Dermis blood vessel endothelial cell (primary cell): ENCODE measurements around the gene STUB1. TPM values are rescaled to one million over a fixed set of nuclear protein-coding genes. Genes with fewer than 3 reads are reported as not detected.
"Not testable (repeated sequence)": the region's sequence is repeated elsewhere in the genome, so short reads cannot be mapped to it uniquely, and the experiment has no call there.

Source experiments
- DNase-seq: peaks from one replicate; pipeline ENCODE4 v3.0.0; 2010
- total RNA-seq: library from RNA; depleted of rRNA; stranded (reverse); fragments of >200 nt; gene quantifications from 2 replicates; pipeline ENCODE4 v1.2.3, GENCODE V29; 2014

STUB1 gene
- total RNA-seq, 1 donor from 2014 or later: 94.1 TPM

DNA sequence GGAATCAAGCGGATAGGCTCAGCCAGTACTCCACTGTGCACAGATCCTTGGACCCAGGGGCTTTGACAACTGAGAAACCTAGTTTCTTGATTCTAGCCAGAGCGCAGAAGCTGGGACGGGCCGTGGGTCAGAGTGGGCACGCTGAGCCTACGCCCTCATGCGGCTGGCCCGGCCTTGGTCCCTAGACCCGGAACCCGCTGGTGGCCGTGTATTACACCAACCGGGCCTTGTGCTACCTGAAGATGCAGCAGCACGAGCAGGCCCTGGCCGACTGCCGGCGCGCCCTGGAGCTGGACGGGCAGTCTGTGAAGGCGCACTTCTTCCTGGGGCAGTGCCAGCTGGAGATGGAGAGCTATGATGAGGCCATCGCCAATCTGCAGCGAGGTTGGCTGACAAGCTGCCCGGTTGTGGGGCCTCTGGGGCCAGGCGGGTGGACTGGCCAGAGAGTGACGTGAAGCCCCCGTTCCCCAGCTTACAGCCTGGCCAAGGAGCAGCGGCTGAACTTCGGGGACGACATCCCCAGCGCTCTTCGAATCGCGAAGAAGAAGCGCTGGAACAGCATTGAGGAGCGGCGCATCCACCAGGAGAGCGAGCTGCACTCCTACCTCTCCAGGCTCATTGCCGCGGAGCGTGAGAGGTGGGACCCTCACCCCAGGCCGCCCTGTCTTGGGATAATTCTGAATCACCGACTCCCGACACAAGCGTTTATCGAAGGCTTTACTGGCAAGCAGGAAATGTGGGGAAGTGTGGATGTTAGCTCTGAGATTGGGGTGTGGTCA is 946 bp downstream of the STUB1 start:
- DNase-seq: peak; percentile 55

DNA sequence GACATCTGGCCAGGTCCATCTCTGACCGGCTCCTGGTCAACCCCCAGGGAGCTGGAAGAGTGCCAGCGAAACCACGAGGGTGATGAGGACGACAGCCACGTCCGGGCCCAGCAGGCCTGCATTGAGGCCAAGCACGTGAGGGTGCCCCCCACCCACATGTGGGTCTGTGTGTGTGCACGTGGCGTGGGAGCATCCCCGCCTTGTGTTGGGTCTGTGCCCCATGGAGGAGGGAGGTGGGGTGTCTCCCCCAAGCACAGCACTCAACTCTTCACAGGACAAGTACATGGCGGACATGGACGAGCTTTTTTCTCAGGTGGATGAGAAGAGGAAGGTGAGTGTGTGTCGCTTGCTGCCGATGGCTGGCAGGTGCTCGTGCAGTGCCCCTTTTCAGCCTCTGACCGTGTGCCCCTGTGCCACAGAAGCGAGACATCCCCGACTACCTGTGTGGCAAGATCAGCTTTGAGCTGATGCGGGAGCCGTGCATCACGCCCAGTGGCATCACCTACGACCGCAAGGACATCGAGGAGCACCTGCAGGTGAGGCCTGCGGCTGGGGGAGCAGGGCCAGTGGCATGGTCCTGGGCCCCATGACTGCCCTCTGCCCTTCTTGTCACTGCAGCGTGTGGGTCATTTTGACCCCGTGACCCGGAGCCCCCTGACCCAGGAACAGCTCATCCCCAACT is 1.7 kb downstream of the STUB1 start:
- DNase-seq: no peak

DNA sequence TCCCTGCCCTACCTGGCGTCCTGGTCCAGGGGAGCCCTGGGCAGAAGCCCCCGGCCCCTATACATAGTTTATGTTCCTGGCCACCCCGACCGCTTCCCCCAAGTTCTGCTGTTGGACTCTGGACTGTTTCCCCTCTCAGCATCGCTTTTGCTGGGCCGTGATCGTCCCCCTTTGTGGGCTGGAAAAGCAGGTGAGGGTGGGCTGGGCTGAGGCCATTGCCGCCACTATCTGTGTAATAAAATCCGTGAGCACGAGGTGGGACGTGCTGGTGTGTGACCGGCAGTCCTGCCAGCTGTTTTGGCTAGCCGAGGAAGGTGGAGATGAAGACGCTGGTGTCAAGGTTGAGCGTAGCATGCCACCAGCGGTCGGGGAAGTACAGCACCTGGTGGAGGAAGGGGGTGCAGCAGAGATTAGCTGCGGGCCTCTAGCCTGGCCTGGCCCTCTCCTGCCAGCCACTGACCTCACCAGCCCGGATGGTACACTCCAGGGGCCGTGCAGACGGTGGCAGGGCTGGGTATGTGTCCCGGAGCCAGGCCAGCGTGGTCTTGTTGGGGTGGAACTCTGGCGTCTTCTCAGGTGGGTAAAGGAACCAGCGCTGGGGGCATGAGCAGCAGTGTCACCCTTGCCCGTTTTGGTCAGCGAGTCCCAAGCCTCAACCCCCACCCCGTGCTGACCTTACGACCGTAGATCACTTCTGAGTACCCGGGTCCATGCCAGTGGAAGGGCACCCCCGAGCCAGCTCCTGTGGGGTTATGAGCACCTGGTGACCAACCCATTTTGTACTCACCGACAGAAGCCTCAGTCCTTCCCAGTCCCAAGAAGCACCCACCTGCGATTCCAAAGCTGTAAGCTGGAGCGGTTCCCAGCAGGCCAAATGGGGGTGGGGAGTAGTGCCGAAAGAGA is 2.5 kb downstream of the STUB1 start:
- DNase-seq: no peak

DNA sequence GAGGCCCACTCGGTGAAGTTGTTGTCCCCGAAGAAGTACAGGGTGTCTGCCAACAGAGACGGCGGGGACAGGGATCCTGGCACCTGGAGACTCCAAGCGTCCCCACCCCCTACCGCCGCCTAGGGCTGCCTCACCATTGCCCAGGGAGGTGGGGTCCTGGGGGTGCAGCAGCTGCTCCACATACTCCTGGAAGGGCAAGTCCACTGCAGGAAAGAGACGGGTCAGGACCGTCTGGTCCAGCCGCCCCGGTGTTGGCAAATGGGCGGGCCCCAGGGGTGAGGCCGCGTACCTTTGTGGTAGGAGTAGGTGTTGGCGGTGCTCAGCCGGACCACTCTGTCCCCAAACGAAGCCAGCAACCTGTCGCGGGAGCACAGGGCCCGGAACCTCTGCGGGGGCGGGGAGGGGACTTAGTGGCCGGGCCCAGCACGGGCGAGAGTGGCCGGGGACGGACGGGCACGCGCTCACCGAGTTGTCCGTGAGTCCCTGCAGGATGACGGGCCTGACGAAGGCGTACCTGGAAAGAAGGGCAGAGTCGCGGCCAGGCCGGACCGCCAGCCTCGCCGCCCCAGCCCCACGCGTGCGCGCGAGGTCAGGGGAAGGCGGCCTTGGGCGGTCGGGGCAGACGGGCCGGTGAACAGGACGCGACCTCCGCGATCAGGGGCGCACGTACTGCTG is 3.3 kb downstream of the STUB1 start:
- DNase-seq: no peak

DNA sequence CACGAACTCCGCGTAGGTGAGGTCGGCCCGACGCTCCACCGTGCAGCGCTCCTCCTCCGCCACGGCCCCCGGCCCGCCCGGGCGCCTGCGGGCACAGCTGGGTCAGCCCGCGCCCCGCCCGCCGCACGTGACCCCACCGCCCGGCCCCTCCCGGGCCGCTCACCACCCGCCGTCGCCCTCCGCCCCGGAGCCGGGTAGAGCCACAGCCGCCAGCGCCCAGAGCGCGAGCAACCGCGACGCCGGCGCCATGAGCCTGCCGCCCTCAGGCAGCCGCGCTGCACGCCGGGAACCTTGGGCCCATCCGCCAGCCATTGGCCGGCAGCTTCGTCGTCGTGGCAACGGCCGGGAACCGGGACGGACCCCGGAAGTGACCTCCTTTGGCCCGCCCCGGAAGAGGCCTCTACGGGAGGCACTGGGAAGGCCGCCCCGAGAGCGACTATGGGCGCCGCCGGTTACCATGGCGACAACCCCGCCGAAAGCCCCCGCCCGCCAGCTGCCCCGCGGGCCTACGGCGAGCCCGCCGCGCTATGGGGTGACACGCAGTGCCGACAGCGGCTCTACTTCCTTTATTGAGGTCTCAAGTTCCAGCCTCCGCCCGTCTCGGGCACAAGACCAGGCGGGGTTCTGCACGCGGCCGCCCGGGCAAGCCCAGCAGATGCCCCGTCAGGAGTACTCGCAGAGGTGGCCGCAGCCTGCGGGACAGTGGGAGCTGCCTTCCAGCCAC is 4.0 kb downstream of the STUB1 start, which contains the start of gene JMJD8:
Gene JMJD8, minus strand, starts transcription at position 264 of the 724 bp plus-strand sequence. Its CDS starts 15 bp downstream, at position 249.
- DNase-seq: peak; percentile 93

DNA sequence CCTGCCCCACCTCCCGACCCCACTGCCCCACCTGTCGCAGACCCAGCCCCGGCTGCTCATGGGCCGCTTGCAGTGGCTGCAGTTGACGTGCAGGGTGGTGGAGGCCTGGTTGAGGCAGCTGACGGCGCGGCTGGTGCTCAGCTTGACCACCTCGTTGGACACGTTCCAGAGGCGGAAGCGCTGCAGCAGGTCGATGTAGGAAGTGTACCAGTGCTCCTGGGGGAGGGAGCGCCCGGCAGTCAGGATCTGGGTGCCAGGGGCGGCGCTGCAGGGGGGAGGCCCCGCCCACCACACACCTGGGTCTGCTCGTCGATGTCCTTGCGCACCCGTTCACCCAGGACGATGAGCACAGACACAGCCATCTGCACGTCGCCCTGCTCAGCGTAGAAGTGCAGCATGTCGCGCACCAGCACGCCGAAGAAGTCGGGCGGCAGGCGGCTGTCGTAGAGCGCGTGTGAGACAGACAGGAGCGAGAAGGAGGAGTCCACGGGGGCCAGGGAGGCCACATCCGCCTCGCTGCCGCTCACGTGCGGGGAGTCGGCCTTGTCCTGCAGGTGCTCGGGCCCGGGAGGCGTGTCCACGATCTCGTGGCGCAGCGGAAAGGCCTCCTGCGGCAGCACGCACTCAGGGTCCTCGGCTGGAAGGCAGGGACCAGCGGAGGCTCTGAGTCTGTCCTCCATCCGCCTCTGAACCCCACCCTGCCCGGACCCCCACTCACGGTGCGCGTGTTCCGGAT is 4.9 kb downstream of the STUB1 start:
- no peak for DNase-seq

DNA sequence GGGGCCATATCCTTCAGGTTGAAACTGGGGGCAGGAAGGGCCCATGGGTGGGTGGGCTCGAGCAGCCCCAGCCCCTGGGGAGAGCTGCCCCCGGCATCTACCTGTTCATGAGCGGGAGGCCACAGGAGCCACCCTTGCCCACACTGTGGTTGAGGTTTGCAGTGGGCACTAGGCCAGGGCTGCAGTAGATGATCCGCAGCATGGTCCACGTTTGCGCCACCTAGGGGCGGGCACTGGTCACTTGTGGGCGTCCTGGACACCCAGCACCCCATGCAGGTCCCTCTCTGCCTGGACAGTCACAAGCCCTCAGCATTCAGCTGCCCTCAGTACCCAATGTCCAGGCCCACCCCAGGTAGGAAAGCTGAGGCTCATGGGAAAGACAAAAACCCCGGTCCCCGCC is 5.8 kb downstream of the STUB1 start:
- peak; percentile 76 for DNase-seq

DNA sequence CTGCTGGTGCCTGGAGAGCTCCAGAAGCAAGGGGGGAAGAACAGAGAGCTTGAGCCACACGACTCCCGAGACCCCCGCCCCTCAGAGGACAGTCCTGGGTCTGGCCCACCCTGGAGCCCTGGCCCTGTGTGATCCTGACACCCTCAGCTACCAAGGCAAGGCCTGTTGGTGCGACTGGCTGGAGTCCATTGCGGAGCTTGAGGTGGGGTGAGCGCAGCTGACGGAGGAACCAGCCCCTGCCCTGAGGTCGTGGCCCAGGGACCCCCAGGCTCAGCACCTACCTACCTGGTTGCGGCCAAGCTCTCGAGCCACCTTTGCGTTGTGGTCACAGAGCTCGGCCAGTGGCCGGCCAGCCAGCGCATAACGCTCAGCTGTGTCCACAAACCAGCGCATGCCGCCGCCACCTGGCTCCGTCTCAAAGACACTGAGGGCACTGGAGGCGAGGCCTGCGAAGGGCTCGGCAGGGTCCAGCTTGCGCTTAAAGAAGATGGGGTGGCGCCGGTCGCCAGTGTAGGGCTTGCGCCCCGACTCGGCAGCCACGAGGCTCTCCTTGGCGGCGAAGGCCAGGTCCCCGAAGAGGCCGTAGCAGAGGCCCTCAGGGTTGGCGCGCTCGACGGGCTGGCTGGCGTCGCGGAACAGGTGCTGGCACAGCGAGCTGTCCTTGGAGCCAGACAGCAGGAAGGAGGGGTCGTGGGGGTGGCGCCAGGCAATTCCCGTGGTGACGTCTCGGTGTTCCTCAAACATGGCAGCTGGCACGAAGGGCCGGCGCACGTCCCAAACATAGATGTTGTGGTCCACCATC is 6.5 kb downstream of the STUB1 start:
- no peak for DNase-seq

DNA sequence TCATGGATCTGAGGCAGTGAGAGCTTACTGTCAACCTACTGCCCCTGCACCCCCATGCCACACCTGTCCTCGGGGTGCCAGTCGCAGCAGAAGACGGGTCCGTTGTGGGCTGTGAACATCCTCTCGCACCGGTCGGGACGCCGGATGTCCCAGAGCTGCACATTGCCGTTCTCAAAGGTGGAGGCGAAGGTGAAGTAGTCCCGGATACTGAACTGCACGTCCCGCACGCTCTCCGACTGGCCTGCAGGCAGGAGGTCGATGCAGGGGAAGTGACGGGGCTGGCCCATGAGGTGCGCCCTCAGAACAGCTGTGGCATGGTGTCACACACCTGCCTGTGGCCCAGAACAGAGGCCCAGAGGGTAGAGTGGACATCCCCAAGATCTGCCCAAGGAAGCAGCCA is 7.3 kb downstream of the STUB1 start:
- no peak for DNase-seq

DNA sequence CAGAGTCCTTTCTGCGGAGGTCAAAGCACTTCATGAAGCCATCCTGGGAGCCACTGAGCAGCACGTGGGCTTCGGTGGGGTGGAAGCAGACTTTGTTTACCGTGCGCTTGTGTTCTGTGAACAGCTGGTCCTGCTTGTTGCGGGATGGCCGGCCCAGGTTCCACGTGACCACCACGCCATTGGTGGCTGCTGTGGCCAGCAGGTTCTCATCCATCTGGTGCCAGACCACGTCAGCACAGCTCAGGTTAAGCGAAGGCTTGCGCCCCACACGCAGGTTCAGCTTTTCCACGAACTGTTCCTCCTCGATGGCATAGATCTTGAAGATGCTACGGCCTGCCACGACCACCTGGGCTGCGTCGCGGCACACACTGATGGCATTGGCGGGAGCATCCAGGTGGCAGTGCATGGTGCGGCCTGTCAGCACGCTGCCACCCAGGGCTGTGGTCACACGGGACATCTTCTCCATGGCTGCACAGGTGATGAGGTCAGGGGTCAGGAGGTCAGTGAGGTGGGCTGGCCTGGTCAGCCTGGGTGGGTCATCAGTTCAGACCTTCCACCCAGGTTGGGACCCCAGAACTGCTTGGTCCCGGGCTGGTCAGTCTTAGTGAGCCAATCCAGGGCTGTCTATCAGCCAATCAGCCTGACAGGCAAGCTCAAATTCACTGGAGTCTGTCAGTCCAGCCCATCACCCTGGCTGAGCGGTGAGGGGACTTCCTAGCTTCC is 9.1 kb downstream of the STUB1 start:
- DNase-seq: no peak

DNA sequence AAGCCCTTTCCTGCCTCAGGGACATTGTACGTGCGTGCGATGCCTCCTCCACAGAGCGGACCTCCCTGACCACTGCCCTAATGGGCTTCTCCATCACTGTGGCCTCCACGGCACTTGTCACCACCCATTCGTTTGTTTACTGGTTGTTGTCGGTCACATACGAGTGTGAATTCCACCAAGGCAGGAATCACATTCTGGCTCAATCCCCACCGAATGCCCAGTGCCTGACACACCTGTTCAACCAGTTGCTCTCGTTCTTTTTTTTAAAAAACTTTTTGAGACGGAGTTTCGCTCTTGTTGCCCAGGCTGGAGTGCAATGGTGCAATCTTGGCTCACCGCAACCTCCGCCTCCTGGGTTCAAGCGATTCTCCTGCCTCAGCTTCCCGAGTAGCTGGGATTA is 11.0 kb downstream of the STUB1 start:
- not testable (repeated sequence) for DNase-seq

DNA sequence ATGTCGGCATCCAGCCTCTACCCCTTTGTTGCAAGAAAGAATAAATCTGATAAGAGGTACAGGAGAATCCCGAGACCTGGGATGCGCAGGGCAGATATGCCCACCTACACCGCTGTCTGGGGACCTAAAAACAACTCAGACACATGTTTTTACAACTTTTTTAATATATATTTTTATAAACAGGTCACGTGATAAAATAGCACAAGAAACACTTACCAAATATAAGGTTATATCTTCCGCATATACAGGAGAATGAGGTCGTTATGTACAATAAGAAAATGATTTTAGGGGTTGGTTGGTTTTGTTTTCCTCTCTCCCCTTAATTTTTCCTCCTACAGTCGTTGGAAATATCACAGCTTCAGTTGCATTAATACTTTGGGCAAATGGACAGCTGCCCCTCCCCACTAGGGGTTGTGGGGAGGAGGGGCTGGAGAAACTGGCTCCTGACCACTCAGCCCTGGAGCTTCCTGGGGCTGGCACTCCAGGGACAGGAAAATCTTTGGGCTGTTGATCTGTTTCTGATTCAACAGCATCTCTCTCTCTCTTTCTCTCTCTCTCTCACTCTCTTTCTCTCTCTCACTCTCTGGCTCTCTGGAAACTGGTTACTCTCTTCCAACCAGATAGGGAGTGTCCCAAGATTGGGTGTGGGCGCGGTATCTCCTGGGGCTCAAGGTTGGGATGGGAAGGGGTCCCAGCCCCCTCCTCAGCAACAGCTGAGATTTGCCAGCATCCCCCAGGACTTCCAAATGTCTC is 12.3 kb downstream of the STUB1 start:
- DNase-seq: no peak

DNA sequence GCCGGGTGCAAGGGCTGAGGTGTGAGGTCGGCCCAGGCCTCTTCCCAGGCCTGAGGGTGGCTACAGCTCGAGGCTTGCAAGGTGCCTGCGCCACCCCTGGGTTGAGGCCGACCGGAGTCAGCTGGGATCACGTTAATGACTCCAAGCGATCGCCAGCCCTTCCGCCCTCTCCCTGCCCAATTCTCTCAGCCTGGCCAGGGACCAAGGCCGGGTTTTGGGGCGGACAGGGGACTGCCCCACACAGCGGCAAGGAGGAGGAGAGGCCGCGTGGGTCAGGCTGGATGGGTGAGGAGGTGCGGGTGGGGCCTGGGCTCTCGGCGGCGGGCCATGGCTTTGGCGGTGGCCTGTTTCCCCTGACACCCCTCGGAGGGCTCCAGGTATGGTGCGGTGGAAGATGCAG is 13.2 kb downstream of the STUB1 start:
- no peak for DNase-seq

DNA sequence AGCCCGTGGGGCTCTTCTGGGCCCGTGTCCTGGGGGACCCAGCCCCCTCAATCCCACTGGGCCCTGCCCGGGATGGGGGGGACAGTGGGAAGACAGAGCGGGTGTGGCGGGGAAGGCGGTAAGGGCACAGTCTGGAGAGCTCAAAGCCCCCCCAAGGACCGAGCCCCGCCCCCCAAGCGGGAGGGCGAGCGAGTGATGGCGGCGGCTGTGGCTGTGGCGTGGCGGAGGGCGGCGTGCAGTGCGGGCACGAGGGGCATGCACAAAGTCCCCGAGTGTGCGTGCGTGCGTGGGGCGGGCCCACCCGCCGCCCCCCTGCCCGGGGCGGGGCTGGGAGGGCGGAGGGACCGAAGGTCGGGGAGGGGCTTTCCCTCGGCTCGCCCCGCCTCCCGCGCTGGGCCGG is 13.6 kb downstream of the STUB1 start:
- no peak for DNase-seq

DNA sequence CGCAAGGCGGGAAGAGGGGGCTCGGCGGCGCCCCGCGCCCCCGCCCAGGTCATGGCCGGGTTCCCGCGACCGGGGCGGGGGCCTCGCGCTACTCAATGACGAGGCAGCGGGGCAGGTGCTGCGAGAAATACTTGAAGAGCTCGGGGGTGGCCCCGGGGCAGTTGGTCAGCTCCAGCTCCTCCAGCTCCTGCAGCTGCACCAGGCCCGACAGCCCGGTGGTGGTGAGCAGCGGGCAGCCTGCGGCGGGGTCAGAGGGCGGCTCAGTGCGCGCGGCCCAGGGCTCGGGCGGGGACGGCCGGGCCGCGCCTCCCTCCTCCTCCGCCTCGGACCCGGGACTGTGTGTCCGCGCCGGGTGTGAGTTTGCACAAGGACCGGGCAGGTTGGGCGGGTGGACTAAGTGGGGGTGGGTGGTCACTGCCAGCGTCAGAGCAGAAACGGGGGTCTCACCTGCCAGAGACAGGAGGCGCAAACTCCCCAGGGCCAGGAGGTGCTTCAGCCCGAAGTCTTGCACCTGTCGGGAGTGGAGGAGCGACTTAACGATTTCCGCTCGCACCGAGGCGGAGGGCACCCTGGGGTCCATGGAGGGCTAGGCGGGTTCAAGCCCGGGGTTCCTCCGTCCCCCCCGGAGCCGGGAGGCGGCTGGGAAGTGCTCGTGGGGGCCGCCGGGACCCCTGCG is 14.1 kb downstream of the STUB1 start:
- no peak for DNase-seq

DNA sequence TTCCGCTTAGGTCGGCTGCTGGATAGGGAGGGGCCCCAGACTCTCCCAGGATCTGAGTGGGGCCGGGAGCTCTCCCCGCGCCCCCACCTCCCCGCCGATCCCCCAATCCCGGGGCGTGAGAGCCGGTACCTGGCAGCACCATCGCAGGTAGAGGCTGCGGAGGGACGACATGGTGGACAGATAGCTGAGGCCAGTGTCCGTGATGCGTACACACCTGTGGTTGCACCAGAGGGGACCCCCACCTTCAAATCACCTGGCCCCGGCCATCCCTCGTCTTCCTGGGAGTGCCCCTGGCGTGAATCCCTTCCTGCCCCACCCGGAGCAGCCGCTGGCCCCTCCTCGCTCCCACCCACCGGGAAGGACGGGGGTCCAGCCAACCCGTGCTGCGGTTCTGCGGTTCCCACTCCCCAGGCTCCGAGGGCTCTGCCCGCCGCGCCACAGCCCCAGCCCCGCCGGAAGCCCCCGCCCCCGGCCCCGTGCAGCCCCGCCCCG is 14.7 kb downstream of the STUB1 start:
- no peak for DNase-seq

DNA sequence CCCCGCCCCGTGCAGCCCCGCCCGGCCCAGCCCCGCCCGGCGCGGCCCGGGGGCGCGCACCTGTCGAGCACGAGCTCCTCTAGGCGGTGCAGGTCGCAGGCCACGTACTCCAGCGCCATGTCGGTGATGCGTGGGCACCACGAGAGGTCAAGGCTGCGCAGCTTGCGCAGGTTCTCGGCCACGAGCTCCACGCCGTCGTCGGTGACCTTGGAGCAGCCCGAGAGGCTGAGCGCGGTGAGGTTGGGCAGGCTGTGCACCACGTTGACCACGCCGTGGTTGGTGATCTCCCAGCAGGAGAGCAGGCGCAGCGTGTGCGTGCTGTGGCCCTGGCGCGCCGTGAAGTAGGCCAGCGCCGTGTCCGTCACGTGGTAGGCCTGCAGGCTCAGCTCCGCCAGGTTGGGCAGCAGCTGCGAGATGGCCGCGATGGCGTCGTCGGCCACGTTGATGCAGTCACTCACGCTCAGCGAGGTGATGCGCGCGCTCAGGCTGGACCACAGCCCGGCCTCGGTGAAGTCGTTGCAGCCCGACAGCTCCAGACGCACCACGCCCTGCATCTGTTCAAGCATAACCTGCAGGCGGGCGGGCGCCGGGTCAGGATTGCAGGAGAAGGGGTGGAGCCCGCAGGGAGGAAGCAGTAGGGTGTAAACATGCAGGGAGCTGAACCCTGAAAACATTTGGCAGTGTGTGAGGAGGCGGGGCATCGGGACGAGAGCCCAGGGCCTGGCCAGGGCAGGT is 15.3 kb downstream of the STUB1 start:
- DNase-seq: no peak
